ENCODE measurements around the gene ABLIM1. TPM values are rescaled to one million over a fixed set of nuclear protein-coding genes. Genes with fewer than 3 reads are reported as not detected.

The ABLIM1 gene
- total and polyA plus RNA-seq, 8 donors, result 13.3 to 44.5 (median 33.3) TPM

DNA sequence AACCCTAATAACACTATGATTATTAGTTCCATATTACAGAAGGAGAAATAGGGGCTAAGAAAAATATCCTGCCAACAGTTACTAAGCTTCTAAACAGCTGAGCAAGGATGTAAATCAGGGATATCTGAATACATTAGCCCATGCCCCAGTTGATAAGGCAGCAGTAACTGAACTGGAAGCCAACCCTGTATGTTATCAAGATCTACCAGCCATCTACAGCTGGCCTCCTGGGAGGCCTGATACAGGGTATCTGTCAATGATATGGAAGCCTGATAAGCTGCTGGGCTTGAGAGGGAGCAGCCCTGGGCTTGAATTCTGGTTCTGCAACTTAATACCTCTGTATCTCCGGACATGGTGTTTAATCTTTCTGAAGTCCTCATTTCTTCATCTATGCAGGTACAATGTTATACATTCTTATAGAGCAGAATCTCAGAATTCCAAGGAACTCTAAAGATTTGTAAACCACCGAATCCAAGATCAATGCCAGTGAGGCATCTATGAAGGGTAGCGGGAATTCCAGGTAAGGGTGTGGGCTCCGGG lies 215.9 kb downstream of the ABLIM1 start:
- no peak overlapping the region for H3K27ac ChIP-seq
- DNase-seq, result no peak
- no peaks in the 10 kb centered on the region for H3K27me3 ChIP-seq
- FAIRE-seq, result no peak
- intact Hi-C loops (cut with DNase I), result no loop called here
- WGBS, 2 donors, result 69 to 73% methylated on average over 4 of the region's 4 CpGs
- H3K4me1 ChIP-seq, result peaks cover 3 to 12% (median 6%) of the 10 kb centered on the region in 3 donors
- TF ChIP-seq, protein P1, sequence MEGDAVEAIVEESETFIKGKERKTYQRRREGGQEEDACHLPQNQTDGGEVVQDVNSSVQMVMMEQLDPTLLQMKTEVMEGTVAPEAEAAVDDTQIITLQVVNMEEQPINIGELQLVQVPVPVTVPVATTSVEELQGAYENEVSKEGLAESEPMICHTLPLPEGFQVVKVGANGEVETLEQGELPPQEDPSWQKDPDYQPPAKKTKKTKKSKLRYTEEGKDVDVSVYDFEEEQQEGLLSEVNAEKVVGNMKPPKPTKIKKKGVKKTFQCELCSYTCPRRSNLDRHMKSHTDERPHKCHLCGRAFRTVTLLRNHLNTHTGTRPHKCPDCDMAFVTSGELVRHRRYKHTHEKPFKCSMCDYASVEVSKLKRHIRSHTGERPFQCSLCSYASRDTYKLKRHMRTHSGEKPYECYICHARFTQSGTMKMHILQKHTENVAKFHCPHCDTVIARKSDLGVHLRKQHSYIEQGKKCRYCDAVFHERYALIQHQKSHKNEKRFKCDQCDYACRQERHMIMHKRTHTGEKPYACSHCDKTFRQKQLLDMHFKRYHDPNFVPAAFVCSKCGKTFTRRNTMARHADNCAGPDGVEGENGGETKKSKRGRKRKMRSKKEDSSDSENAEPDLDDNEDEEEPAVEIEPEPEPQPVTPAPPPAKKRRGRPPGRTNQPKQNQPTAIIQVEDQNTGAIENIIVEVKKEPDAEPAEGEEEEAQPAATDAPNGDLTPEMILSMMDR (IDR thresholded peaks at IDR 0.05), result no peak
- no peak for ATAC-seq
- H3K4me3 ChIP-seq, result no peak overlapping the region
- H3K36me3 ChIP-seq, result peaks cover 0 to 26% (median 0%) of the 10 kb centered on the region in 3 donors
- H3K9me3 ChIP-seq, result no peaks in the 10 kb centered on the region

DNA sequence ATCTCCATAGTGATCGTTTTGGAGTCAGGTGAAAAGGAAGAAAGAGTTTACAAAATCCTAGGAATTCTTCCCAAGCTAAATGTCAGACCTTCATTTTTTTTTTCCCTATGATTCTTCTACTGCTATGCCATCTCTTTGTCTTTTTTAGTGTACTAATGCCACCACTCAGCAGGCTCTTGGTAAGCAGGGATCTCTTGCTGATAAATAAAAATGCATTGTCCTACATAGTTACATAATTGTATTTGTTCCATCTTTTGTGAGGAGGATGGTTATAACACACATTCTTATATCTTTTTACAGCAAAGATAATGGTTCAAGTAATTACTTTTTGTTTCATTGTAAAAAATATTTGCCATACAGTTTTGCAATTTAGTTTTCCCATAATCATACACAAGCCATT lies 217.0 kb downstream of the ABLIM1 start:
- no peaks in the 10 kb centered on the region for H3K9me3 ChIP-seq
- H3K4me1 ChIP-seq, result peaks cover 0 to 6% (median 0%) of the 10 kb centered on the region in 3 donors
- DNase-seq, result no peak
- TF ChIP-seq, protein P1 (IDR thresholded peaks at IDR 0.05), result no peak
- intact Hi-C loops (cut with DNase I), result no loop called here
- no peak overlapping the region for H3K27ac ChIP-seq
- ATAC-seq, result no peak
- H3K27me3 ChIP-seq, result no peaks in the 10 kb centered on the region
- H3K4me3 ChIP-seq, result no peak overlapping the region
- H3K36me3 ChIP-seq, result peaks cover 0 to 26% (median 0%) of the 10 kb centered on the region in 3 donors
- FAIRE-seq, result no peak
- WGBS, 2 donors, result 71 to 81% methylated on average over 1 of the region's 1 CpG

DNA sequence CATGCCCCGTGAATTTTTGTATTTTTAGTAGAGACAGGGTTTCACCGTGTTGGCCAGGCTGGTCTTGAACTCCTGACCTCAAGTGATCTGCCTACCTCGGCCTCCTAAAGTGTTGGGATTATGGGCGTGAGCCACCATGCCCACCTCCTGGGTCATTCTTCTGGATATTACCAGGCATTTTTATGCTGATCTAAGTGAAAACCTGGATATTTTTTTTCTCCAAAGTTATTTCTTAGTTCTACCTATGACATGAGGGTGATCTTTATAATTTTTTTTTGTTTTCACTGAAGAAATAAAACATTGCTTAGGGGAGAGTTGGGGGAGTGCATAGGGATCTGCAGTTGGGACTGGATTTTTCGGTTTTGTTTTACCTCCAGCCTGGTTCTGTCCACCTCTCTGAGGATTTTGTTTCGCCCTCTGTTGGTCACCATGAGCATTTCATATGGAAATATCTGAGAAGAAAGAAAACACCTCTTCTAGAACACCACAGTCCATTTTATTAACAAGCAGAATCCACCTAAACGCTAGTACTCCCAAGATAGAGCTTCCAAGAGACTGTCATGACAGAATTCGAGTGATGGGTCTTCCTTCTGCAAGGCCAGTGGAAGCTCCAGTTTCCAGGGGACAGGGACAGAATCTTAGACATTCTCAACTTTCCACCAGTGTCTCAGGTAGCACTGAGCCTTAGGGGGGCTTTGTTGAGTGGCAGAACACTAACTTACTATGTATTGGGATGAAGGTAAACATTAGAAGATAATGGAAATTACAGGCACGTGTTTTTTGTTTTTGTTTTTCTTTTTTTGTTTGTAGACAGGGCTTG lies 220.4 kb downstream of the ABLIM1 start:
- H3K27ac ChIP-seq, result no peak overlapping the region
- 56 to 60% methylated on average over 9 of the region's 9 CpGs for WGBS, 2 donors
- H3K9me3 ChIP-seq, result no peaks in the 10 kb centered on the region
- intact Hi-C loops (cut with DNase I), result loop anchor here in 2 of 3 donors (5.0 to 10.0 kb wide), 2 partner anchors 123 to 135 kb away; no protein-coding TSS in a partner anchor
- peak; percentile 58 to 89 (median 74) for ATAC-seq
- no peak overlapping the region for H3K4me3 ChIP-seq
- TF ChIP-seq, protein P1 (IDR thresholded peaks at IDR 0.05), result peak; percentile 26 to 46 (median 34)
- FAIRE-seq, result no peak
- H3K27me3 ChIP-seq, result no peaks in the 10 kb centered on the region
- peaks cover 0 to 26% (median 0%) of the 10 kb centered on the region in 3 donors for H3K36me3 ChIP-seq
- H3K4me1 ChIP-seq, result no peaks in the 10 kb centered on the region
- DNase-seq, result peak in 1 of 6 donors; percentile 16

DNA sequence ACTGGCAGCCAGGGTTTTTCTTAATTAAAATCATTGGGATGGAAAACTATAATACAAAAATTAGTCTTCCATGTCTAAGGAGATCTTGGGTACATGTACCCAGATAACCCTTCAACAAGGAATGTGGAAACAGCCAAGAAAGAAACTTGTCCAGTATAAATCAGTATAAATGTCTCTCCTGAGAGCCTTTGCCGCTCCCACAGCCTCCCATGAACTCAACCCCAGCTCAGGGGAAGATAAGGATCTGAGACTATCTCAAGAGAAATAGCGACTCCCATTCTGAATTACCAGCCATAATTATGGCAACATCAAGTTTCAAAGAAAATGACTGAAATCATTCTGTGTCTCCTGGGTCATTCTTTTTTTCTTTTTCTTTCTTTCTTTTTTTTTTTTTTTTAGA lies 221.1 kb downstream of the ABLIM1 start:
- TF ChIP-seq, protein P1 (IDR thresholded peaks at IDR 0.05), result no peak
- ATAC-seq (no peak), DNase-seq (no peak), FAIRE-seq (no peak)
- Histone ChIP-seq H3K4me3 (no peak overlapping the region), H3K9me3 (no peaks in the 10 kb centered on the region), H3K4me1 (peaks cover under 1 to 5% (median 2%) of the 10 kb centered on the region in 3 donors), H3K27ac (no peak overlapping the region), H3K36me3 (peaks cover 0 to 26% (median 0%) of the 10 kb centered on the region in 3 donors), H3K27me3 (no peaks in the 10 kb centered on the region)
- WGBS, 2 donors, result 95 to 98% methylated on average over 2 of the region's 2 CpGs
- intact Hi-C loops (cut with DNase I), result loop anchor here in 2 of 3 donors (5.0 to 10.0 kb wide), 2 partner anchors 122 to 135 kb away; no protein-coding TSS in a partner anchor

Data from pancreas (tissue), 10 donors.